Tibial nerve (tissue), 4 donors: ENCODE data around the gene SLC1A3. TPM values are rescaled to one million over a fixed set of nuclear protein-coding genes. Genes with fewer than 3 reads are reported as not detected.

Experiments
- DNase-seq, 2 donors: peaks; one replicate each; pipeline ENCODE4 v3.0.0-alpha.2; 2019; ENCODE audit warnings: low spot score in 2 of 2
- H3K27ac ChIP-seq, 4 donors: fragments of 200-600 bp; sonication (generic) in 3 of 4; one replicate each; pipeline ENCODE4 v1.5.1; 2017 to 2019; ENCODE audit warnings: mild to moderate bottlenecking in 1 of 4
- H3K27me3 ChIP-seq, 2 donors: fragments of 200-600 bp; sonication (generic) in 1 of 2; one replicate each; pipeline versions ENCODE4 v1.5.1 to v1.6.0; 2017 to 2019
- H3K36me3 ChIP-seq, 3 donors: fragments of 200-600 bp; sonication (generic); one replicate each; pipeline ENCODE4 v1.5.1; 2018 to 2019
- H3K4me1 ChIP-seq, 4 donors: fragments of 200-600 bp; sonication (generic) in 3 of 4; one replicate each; pipeline ENCODE4 v1.5.1; 2017 to 2019
- H3K4me3 ChIP-seq, 4 donors: fragments of 200-600 bp; sonication (generic) in 3 of 4; one replicate each; pipeline ENCODE4 v1.5.1; 2017 to 2019; ENCODE audit warnings: mild to moderate bottlenecking in 1 of 4, moderate library complexity in 1 of 4
- H3K9me3 ChIP-seq, 4 donors: fragments of 200-600 bp; sonication (generic) in 3 of 4; one replicate each; pipeline ENCODE4 v1.5.1; 2017 to 2019
- CTCF ChIP-seq, 5 experiments: fragments of 200-600 bp in 3 of 5; fragments of 450-650 bp in 2 of 5; sonication (generic) in 3 of 5; IDR thresholded peaks; one replicate each; pipeline ENCODE4 v1.5.1; 2016 to 2019; ENCODE audit warnings: antibody characterized with exemption in 5 of 5, mild to moderate bottlenecking in 3 of 5, moderate library complexity in 2 of 5
- EP300 ChIP-seq, 2 donors: sonication (generic); formaldehyde crosslinking; IDR thresholded peaks; one replicate each; pipeline ENCODE4 v1.6.1; 2017; ENCODE audit warnings: antibody characterized with exemption in 2 of 2, mild to moderate bottlenecking in 1 of 2
- POLR2A ChIP-seq, 2 donors: fragments of 450-650 bp; IDR thresholded peaks; one replicate each; pipeline ENCODE4 v1.6.1; 2017; ENCODE audit warnings: antibody characterized with exemption in 2 of 2, mild to moderate bottlenecking in 2 of 2, moderate library complexity in 2 of 2
- WGBS, 2 donors: methylation state at CpG; one replicate each; pipeline ENCODE4 v1.1.5; 2018; 5-methylcytosine and 5-hydroxymethylcytosine counted together
- total RNA-seq, 4 donors: library from RNA; depleted of rRNA; stranded (reverse); fragments of >200 nt; gene quantifications; one replicate each; pipeline ENCODE4 v1.1.0, GENCODE V29; 2016

Gene SLC1A3
- total RNA-seq, 4 donors from 2014 or later = 22.0 to 123 (median 75.0) TPM

DNA sequence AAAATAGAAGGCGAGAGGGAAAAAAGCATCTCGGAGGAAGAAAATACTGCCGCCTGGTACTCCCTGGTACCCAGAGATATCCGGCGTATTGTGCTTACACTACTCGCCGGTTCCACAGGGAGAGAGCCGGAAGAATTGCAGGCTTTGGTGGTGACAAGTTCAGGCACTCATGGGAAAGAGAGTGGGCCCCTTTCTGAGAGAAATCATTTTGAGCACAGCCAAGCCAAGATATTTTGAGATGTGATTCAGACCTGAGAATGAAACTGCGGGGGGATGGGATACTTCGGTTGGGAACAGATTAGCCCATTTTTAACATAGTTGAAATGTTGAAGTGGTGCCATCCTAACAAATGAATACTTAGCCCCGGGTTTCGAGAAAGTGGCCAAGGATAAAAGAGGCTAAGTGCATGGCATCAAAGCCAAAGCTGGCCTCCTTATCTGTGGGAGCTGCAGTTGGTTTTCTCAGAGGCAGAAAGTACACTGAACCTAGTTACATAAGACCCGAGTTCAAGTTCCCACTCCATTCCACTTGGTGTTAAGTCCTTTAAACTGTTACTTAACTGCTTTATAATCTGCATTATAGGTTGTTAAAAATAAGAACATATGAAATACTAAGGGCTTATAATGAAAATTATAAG lies 62.7 kb downstream of the SLC1A3 start:
- Histone ChIP-seq H3K27ac (no peak overlapping the region), H3K27me3 (no peaks in the 10 kb centered on the region), H3K36me3 (no peaks in the 10 kb centered on the region), H3K4me3 (no peak overlapping the region), H3K4me1 (no peaks in the 10 kb centered on the region), H3K9me3 (no peaks in the 10 kb centered on the region)
- no peak for TF ChIP-seq POLR2A (IDR thresholded peaks at IDR 0.05)
- TF ChIP-seq EP300 (IDR thresholded peaks at IDR 0.05) = no peak
- no peak for TF ChIP-seq CTCF (IDR thresholded peaks at IDR 0.05)
- WGBS, 2 donors = 90 to 92% methylated on average over 13 of the region's 13 CpGs
- DNase-seq = no peak

DNA sequence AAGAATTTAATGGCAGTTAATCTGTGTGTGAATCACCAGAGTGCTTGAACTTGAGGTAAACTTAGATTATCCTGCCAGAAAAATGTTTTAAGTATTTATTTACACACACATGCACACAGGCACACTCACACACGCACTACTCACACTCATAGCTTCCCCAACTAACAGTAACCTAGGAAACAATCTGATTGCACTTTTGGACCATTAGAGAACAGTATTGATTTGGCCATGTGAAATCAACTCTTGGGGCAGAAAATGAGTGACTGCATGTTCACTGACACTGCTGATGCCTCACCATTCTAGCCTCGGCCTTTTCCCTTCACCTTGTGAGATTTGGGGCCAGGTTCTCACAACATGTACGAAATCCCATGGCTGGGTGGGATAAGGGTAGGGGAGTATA lies 64.1 kb downstream of the SLC1A3 start:
- TF ChIP-seq POLR2A (IDR thresholded peaks at IDR 0.05) (no peak), CTCF (IDR thresholded peaks at IDR 0.05) (no peak)

DNA sequence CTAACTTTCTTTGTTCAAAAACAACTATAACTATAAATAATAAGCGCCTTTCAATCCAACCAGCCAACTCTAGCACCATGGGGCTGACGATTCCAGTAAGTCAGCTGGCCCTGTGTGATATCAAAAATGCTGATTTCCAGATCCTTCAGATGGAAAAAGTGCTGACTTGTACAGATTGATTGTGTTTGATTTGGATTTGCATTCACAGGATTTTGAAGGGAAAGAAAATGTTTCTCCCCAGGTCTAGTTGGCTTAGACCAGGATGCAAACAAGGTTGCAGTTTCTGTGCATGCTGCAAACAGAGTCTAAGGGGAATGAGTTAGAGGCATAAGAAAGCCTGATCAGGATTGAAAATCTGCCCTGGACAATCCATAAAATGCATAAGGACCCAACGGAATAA lies 68.9 kb downstream of the SLC1A3 start:
- Histone ChIP-seq H3K27ac (no peak overlapping the region), H3K9me3 (no peaks in the 10 kb centered on the region), H3K4me1 (no peaks in the 10 kb centered on the region), H3K27me3 (no peaks in the 10 kb centered on the region), H3K36me3 (no peaks in the 10 kb centered on the region), H3K4me3 (no peak overlapping the region)
- no peak for DNase-seq
- WGBS, 2 donors = 37 to 40% methylated on average over 3 of the region's 3 CpGs
- TF ChIP-seq EP300 (IDR thresholded peaks at IDR 0.05) (no peak), CTCF (IDR thresholded peaks at IDR 0.05) (no peak)

More for the DNA sequence above, 64.1 kb downstream of the SLC1A3 start:
- WGBS, 2 donors = 83 to 86% methylated on average over 3 of the region's 3 CpGs
- H3K9me3 ChIP-seq = no peaks in the 10 kb centered on the region
- H3K4me3 ChIP-seq = no peak overlapping the region
- no peak for DNase-seq
- H3K27me3 ChIP-seq = no peaks in the 10 kb centered on the region
- no peaks in the 10 kb centered on the region for H3K4me1 ChIP-seq
- no peak overlapping the region for H3K27ac ChIP-seq
- H3K36me3 ChIP-seq = no peaks in the 10 kb centered on the region

- Histone ChIP-seq H3K4me3 (no peak overlapping the region), H3K9me3 (no peaks in the 10 kb centered on the region), H3K36me3 (no peaks in the 10 kb centered on the region), H3K27me3 (no peaks in the 10 kb centered on the region), H3K27ac (peak overlapping the region in 3 of 4 donors; percentile 0 to 44 (median 20)), H3K4me1 (no peaks in the 10 kb centered on the region)
- no peak for DNase-seq
- TF ChIP-seq EP300 (IDR thresholded peaks at IDR 0.05) = no peak
- TF ChIP-seq POLR2A (IDR thresholded peaks at IDR 0.05) = no peak
- no peak for TF ChIP-seq CTCF (IDR thresholded peaks at IDR 0.05)
- 91 to 94% methylated on average over 8 of the region's 8 CpGs for WGBS, 2 donors
These were observed 73.0 kb downstream of the SLC1A3 start for GRCh38 chr5:36679221-36679989.

GRCh38 chr5:36680066-36680465 lies 73.7 kb downstream of the SLC1A3 start:
- DNase-seq = peak in 1 of 2 donors; percentile 71
- WGBS, 2 donors = 90 to 91% methylated on average over 7 of the region's 7 CpGs
- Histone ChIP-seq H3K27me3 (no peaks in the 10 kb centered on the region), H3K9me3 (no peaks in the 10 kb centered on the region), H3K4me1 (no peaks in the 10 kb centered on the region), H3K4me3 (no peak overlapping the region), H3K36me3 (no peaks in the 10 kb centered on the region), H3K27ac (peak overlapping the region in 2 of 4 donors; percentile 8 to 39)
- no peak for TF ChIP-seq CTCF (IDR thresholded peaks at IDR 0.05)
- TF ChIP-seq EP300 (IDR thresholded peaks at IDR 0.05) = peak; percentile 89 to 91
- TF ChIP-seq POLR2A (IDR thresholded peaks at IDR 0.05) = no peak
